Esophagus (tissue), 2 donors: ENCODE data around the gene MPRIP. TPM values are rescaled to one million over a fixed set of nuclear protein-coding genes. Genes with fewer than 3 reads are reported as not detected.
A peak's percentile ranks its signal among the peaks of the same experiment; 100 is the strongest.

Experiments used
- H3K27ac ChIP-seq, 2 donors: one replicate each; pipeline ENCODE4 v1.5.1; 2013; ENCODE audit warnings: low read depth in 2 of 2, mild to moderate bottlenecking in 2 of 2, inconsistent platforms in 1 of 2, low read length in 1 of 2, moderate library complexity in 1 of 2
- H3K27me3 ChIP-seq, 2 donors: one replicate each; pipeline ENCODE4 v1.6.1; 2013; ENCODE audit warnings: low read length in 2 of 2, control low read depth in 1 of 2, mild to moderate bottlenecking in 1 of 2; ENCODE audit not compliant: insufficient read depth in 2 of 2, control insufficient read depth in 1 of 2
- H3K36me3 ChIP-seq, 2 donors: one replicate each; pipeline ENCODE4 v1.6.1; 2013; ENCODE audit warnings: low read length in 1 of 2; ENCODE audit not compliant: control insufficient read depth in 2 of 2, insufficient read depth in 2 of 2
- H3K4me1 ChIP-seq, 2 donors: one replicate each; pipeline ENCODE4 v1.6.1; 2013; ENCODE audit warnings: low read length in 1 of 2; ENCODE audit not compliant: control insufficient read depth in 2 of 2, insufficient read depth in 2 of 2
- H3K4me3 ChIP-seq, 2 donors: one replicate each; pipeline ENCODE4 v1.5.1; 2013; ENCODE audit warnings: low read length in 2 of 2, mild to moderate bottlenecking in 2 of 2, low read depth in 1 of 2, moderate library complexity in 1 of 2
- H3K9me3 ChIP-seq, 2 donors: one replicate each; pipeline ENCODE4 v1.6.1; 2013; ENCODE audit warnings: mild to moderate bottlenecking in 2 of 2, low read depth in 1 of 2, low read length in 1 of 2, moderate library complexity in 1 of 2; ENCODE audit not compliant: control insufficient read depth in 2 of 2, insufficient read depth in 1 of 2
- WGBS, 2 donors: extraction: QIAGEN DNeasy Blood & Tissue Kit; methylation state at CpG; one replicate each; pipeline ENCODE4 v1.1.7; 2013; 5-methylcytosine and 5-hydroxymethylcytosine counted together
- polyA plus RNA-seq, 2 donors: library from polyadenylated mRNA; stranded (reverse); fragments of 200-250 nt; gene quantifications; one replicate each; pipeline ENCODE4 v1.2.3, GENCODE V29; 2013
- donor health status: healthy with polysubstance abuse.
- donor health status: Bipolar disorder and iron deficiency.

MPRIP gene
- polyA plus RNA-seq, 2 donors = 122 to 226 TPM

DNA sequence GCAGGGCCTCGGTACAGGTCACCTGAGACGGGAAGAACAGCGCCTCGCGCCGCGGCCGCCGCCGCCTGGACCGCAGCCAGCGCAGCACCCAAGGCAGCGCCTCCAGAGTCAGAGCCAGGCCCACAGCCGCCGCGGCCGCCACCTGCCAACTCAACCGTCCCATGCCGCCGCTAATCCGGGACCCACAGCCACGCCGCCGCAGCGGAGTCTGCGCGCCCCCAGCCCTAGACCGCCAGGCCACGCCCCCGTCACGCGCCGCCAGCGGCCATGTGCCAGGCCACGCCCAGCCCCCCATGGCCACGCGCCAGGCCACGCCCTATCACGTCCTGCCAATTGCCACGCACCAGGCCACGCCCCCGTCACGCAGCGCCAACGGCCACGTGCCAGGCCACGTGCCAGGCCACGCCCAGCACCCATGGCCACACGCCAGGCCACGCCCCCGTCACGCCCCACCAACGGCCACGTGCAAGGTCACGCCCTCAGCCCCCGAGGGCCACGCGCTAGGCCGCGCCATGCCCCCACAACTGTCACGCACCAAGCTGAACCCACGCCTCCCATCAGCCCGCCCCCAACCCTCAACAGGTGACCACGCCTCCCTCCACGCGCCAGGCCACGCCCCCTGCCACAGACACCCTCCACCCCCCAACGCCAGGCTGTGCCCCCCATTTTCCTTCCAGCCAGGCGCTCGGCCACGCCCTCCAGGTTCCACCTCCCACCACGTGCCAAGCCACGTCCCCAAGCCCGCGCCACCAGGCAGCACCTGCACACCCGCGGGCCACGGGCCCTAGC, 164.1 kb downstream of the MPRIP start, which contains the start of gene PLD6:
Gene PLD6 (minus strand): TSS at position 210 of the 789 bp plus-strand sequence. CDS start 47 bp downstream, at position 163.
- peaks cover 0 to 6% of the 10 kb centered on the region in 2 donors for H3K36me3 ChIP-seq

DNA sequence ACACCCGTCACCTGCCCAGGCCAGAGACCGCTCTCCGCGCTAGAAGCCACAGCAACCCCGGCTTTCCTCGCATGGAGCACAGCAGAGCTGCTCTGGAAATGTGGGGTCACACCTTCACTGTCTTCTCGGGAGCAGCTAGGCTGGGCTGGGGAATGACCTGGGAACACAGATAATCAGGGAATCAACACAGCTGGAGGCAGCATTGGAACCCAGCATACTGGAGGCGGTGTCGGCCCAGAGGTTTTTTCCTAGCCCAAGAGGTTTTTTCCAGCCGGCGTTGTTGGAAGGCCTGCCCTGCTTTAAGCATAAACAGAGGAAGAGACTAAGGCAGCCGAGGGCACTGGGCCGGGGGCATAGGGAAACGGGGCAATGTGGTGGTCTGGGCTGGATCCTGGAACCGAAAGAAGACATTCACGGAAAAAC, 164.7 kb downstream of the MPRIP start:
- Histone ChIP-seq H3K36me3 (peaks cover 0 to 8% of the 10 kb centered on the region in 2 donors), H3K27me3 (no peaks in the 10 kb centered on the region), H3K27ac (peak overlapping the region; percentile 66 to 90), H3K4me1 (peaks cover 11 to 20% of the 10 kb centered on the region in 2 donors), H3K4me3 (no peak overlapping the region), H3K9me3 (peaks cover 0 to 4% of the 10 kb centered on the region in 2 donors)
- 30 to 31% methylated on average over 16 of the region's 16 CpGs for WGBS, 2 donors

More for the DNA sequence above, 164.1 kb downstream of the MPRIP start, which contains the start of gene PLD6:
- Histone ChIP-seq H3K9me3 (peaks cover 0 to 4% of the 10 kb centered on the region in 2 donors), H3K27me3 (no peaks in the 10 kb centered on the region), H3K4me3 (peak within 1 kb of the TSS; percentile 45 to 46), H3K27ac (peak within 1 kb of the TSS; percentile 66 to 90), H3K4me1 (peaks cover 11 to 20% of the 10 kb centered on the region in 2 donors)
- 8 to 12% methylated on average over 58 to 78 of the region's 78 CpGs for WGBS, 2 donors

DNA sequence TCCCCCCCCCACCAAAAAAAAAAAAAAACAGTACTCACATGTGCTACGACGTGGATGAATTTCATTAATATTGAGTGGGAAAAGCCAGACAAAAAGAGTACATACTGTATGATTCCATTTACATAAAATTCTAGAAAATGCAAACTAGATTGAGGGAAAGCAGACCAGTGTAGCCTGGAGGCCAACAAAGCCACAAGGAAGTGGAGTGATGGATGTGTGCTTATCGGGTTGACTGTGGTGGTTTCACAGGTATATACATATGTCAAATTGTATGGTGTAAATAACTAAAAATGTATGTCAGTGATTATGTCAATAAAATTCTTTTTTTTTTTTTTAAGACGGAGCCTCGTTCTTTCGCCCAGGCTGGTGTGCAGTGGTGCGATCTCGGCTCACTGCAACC, 165.7 kb downstream of the MPRIP start:
- 76 to 77% methylated on average over 8 of the region's 8 CpGs for WGBS, 2 donors
- Histone ChIP-seq H3K36me3 (peaks cover 0 to 7% of the 10 kb centered on the region in 2 donors), H3K27me3 (no peaks in the 10 kb centered on the region), H3K4me3 (no peak overlapping the region), H3K4me1 (peaks cover 6 to 20% of the 10 kb centered on the region in 2 donors), H3K9me3 (peaks cover 0 to 4% of the 10 kb centered on the region in 2 donors), H3K27ac (no peak overlapping the region)

DNA sequence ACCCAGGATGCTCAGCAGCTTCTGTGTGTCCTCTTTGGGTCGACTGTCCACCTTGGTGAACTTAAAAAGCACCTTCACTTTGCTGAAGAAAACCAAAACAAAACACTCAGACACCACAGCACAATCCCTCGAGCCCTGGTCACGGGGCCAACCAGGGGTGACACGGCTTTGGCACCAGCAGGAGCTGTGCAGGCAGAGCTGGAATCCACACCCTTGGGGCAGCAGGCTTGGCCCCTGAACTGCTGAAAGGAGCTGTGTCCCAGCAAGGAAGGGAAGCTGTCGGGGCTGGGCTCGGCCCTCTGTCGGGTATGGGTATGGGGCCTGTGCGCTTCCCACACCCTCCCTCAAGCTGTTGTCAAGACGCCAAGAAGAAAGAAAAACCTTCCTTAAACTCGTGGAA, 171.5 kb downstream of the MPRIP start:
- peaks cover 15 to 52% of the 10 kb centered on the region in 2 donors for H3K36me3 ChIP-seq

DNA sequence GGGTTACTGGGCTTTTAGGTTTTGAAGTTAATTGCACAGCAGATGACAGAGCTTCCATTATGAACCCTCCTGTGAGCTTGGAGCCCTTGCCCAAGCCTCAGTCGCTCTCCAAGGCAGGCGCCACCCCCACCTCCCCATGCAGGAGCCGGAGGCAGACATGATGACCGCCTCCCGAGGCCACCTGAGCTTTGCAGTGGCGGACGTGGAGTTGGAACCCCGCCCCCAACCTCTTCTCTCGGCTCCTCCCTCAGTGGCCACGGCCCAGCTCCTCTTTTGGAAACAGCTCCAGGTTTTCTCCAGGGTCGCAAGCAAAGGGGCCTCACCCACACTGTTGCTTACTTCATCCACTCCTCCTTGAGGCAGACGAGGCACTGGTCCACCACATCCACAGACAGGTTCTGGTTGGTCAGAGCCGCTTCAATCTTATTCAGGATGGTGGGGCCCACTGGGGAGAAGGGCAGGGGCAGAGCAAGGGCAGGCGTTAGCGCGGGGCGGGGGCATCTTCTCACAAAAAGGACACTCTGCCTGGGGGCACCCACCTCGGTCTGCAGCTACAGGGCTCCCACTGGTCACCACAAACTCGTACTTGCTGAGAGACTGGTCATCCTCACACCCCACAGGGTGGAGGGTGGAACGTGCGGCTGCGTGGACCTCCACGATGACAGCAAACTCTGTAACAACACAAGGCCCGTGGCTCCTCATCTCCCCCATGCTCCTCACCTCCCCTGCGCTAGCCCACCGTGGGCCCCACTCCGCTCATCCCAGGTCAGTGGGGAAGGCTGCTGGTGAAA, 172.6 kb downstream of the MPRIP start:
- H3K9me3 ChIP-seq = no peaks in the 10 kb centered on the region
- H3K36me3 ChIP-seq = peaks cover 16 to 56% of the 10 kb centered on the region in 2 donors
- H3K4me3 ChIP-seq = no peak overlapping the region
- WGBS, 2 donors = 87 to 89% methylated on average over 27 of the region's 27 CpGs
- H3K27me3 ChIP-seq = no peaks in the 10 kb centered on the region
- H3K27ac ChIP-seq = no peak overlapping the region
- H3K4me1 ChIP-seq = no peaks in the 10 kb centered on the region

More for the DNA sequence above, 171.5 kb downstream of the MPRIP start:
- Histone ChIP-seq H3K9me3 (no peaks in the 10 kb centered on the region), H3K4me1 (no peaks in the 10 kb centered on the region), H3K4me3 (no peak overlapping the region), H3K27me3 (no peaks in the 10 kb centered on the region), H3K27ac (no peak overlapping the region)
- WGBS, 2 donors = 57 to 66% methylated on average over 10 of the region's 10 CpGs

DNA sequence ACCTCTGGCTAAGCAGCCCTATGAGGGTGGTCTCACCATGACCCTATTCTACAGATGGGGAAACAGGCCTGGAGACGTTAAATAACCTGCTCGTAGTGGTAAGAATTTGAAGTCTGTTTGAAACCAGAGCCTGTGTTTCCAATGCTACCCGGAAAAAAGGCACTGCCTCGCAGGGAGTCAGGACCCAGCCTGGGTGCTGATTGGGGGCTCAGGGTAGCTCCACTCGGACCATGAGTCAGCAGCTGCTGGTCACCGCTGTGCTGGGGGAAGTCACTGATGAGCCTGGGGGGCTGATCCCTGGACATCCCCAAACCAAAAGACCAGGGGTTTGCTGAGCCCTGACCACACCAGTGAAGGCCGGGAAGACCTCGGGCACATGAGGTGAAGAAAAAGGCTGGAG, 173.3 kb downstream of the MPRIP start:
- H3K4me3 ChIP-seq = no peak overlapping the region
- H3K27ac ChIP-seq = no peak overlapping the region
- H3K36me3 ChIP-seq = peaks cover 16 to 59% of the 10 kb centered on the region in 2 donors
- H3K27me3 ChIP-seq = no peaks in the 10 kb centered on the region
- no peaks in the 10 kb centered on the region for H3K9me3 ChIP-seq
- H3K4me1 ChIP-seq = no peaks in the 10 kb centered on the region
- WGBS, 2 donors = 87 to 90% methylated on average over 8 of the region's 8 CpGs

DNA sequence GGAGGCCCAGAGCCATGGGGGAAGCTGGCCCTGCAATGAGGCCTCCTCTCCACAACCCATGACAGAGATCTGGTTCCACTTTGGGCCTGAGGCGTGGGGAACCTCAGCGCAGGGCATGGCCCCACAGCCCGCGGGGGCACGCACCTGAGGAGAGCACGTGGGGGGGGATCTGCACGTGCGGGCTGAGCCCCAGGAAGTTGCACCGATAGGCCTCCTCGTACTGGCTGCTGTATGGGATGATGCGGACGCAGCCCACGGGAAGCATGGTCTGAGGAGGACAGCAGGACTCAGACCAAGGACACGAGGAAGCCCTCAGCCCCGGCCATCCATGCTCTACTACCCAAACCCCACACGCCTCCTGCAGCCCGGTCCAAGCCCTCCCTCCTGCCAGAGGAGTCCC, 174.0 kb downstream of the MPRIP start:
- Histone ChIP-seq H3K36me3 (peaks cover 16 to 63% of the 10 kb centered on the region in 2 donors), H3K9me3 (no peaks in the 10 kb centered on the region), H3K4me3 (no peak overlapping the region), H3K4me1 (peaks cover 0 to 3% of the 10 kb centered on the region in 2 donors), H3K27ac (no peak overlapping the region), H3K27me3 (no peaks in the 10 kb centered on the region)
- WGBS, 2 donors = 93 to 96% methylated on average over 17 of the region's 17 CpGs

DNA sequence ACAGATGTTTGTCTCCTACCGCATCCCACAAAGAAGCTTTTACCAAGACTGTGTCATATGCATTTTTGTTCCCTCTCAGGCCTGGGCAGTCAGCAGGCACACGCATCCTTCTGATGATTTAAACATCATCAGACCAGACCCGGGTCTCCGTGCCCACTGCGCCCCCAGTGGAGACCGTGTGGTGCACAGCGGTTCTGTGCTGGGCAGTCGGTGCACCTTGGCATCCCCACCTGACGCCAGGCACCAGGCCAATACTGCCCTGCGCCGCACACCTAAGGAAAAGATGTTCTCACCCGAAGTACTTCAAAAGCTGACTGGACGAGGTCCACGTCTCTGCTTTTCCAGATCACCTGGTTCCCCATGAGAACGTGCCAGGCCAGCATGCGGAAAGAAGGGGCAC, 174.5 kb downstream of the MPRIP start:
- no peaks in the 10 kb centered on the region for H3K27me3 ChIP-seq
- 83 to 90% methylated on average over 16 of the region's 16 CpGs for WGBS, 2 donors
- H3K9me3 ChIP-seq = no peaks in the 10 kb centered on the region
- H3K4me1 ChIP-seq = peaks cover 0 to 3% of the 10 kb centered on the region in 2 donors
- no peak overlapping the region for H3K4me3 ChIP-seq
- H3K27ac ChIP-seq = no peak overlapping the region
- peaks cover 16 to 63% of the 10 kb centered on the region in 2 donors for H3K36me3 ChIP-seq

DNA sequence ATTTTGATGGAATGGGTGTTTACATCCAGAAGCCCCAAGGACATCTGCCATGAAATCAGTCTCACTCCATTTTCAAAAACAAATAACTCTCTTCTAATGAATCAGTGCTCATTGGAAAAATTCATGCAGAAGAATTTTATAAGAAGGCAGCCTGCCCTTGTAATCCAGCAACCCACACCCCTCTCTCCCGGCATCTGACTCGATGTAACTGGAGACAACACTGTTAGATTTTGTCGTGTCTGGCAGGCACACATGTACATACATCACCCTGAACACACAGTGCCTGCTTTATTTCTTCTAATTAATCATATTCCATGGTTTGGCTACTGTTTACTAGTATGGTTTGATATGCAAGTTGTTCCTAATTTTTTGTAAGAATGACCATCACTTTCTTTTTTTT, 175.7 kb downstream of the MPRIP start:
- peaks cover 0 to 3% of the 10 kb centered on the region in 2 donors for H3K4me1 ChIP-seq
- H3K27me3 ChIP-seq = no peaks in the 10 kb centered on the region
- no peak overlapping the region for H3K27ac ChIP-seq
- peaks cover 24 to 68% of the 10 kb centered on the region in 2 donors for H3K36me3 ChIP-seq
- 74 to 77% methylated on average over 3 of the region's 3 CpGs for WGBS, 2 donors
- no peaks in the 10 kb centered on the region for H3K9me3 ChIP-seq
- H3K4me3 ChIP-seq = no peak overlapping the region
